Endothelial cell of umbilical vein (primary cell): ENCODE measurements around the gene CDK15. TPM values are rescaled to one million over a fixed set of nuclear protein-coding genes. Genes with fewer than 3 reads are reported as not detected.

ENCODE experiments used
- BruUV-seq: library from RNA; stranded (reverse); fragments of 400-500 nt; replicated peaks from 2 replicates; lab custom pipeline; 2021; lab: Mats Ljungman, UMichigan
- CTCF ChIA-PET: fragments of 300-600, 350-600 bp; sonication (Branson Sonifier 250); formaldehyde crosslinking; loops from one replicate; lab custom pipeline; 2021; ENCODE audit warnings: antibody characterized with exemption, inconsistent platforms; lab: Charles Lee
- POLR2A ChIA-PET: fragments of 300-600, 350-600 bp; sonication (Branson Sonifier 250); formaldehyde crosslinking; loops from one replicate; lab custom pipeline; 2021; ENCODE audit warnings: antibody characterized with exemption, inconsistent platforms; lab: Charles Lee
- DNase-seq: peaks from one replicate; pipeline ENCODE4 v3.0.0-alpha.2; 2011; ENCODE audit warnings: low read depth, low spot score
- FAIRE-seq: peaks from 2 replicates; lab custom pipeline; 2011; peaks lifted over from hg19 to GRCh38; lab: Jason Lieb, UNC
- H2AFZ ChIP-seq: 2 replicates; pipeline ENCODE4 v1.6.0; 2012; ENCODE audit warnings: low read depth, low read length, control low read depth, inconsistent platforms
- H3K27ac ChIP-seq: 2 replicates; pipeline ENCODE4 v1.5.1; 2011; ENCODE audit warnings: low read depth, mild to moderate bottlenecking, control low read depth, low read length, moderate library complexity; ENCODE audit not compliant: insufficient read depth
- H3K27me3 ChIP-seq, 2 experiments: 2 replicates each; pipeline versions ENCODE4 v1.6.0 to v1.6.1; 2011; ENCODE audit warnings: low read length in 2 of 2, mixed read lengths in 1 of 2; ENCODE audit not compliant: control insufficient read depth in 2 of 2, insufficient read depth in 2 of 2
- H3K36me3 ChIP-seq, 2 experiments: 2 replicates in 1 of 2; 3 replicates in 1 of 2; pipeline ENCODE4 v1.5.1; 2011; ENCODE audit warnings: low read length in 2 of 2, mild to moderate bottlenecking in 1 of 2, moderate library complexity in 1 of 2; ENCODE audit not compliant: control insufficient read depth in 2 of 2, insufficient read depth in 2 of 2; ENCODE audit errors: extremely low read depth in 1 of 2
- H3K4me1 ChIP-seq: 3 replicates; pipeline ENCODE4 v1.5.1; 2011; ENCODE audit warnings: mild to moderate bottlenecking, low read length; ENCODE audit not compliant: control insufficient read depth, insufficient read depth; ENCODE audit errors: extremely low read depth
- H3K4me2 ChIP-seq: 2 replicates; pipeline ENCODE4 v1.6.1; 2011; ENCODE audit warnings: low read length, control low read depth, mixed read lengths; ENCODE audit not compliant: insufficient read depth
- H3K4me3 ChIP-seq, 3 experiments: fragments of 200-600 bp in 1 of 3; sonication (generic), shearing (Covaris generic) in 1 of 3; replicated peaks in 1 of 3; 2 replicates each; pipeline ENCODE4 v1.5.1; 2011 to 2016; ENCODE audit warnings: control low read depth in 3 of 3, low read length in 3 of 3, mild to moderate bottlenecking in 2 of 3, inconsistent platforms in 1 of 3, low read depth in 1 of 3, moderate library complexity in 1 of 3; ENCODE audit not compliant: insufficient read depth in 1 of 3
- H3K79me2 ChIP-seq: 2 replicates; pipeline ENCODE4 v1.6.0; 2012; ENCODE audit warnings: low read length, inconsistent platforms; ENCODE audit not compliant: control insufficient read depth, insufficient read depth
- H3K9ac ChIP-seq: replicated peaks from 2 replicates; pipeline ENCODE3; 2011; ENCODE audit warnings: low read length, control low read depth; ENCODE audit not compliant: insufficient read depth; ENCODE audit errors: extremely low read depth
- H3K9me1 ChIP-seq: replicated peaks from 3 replicates; pipeline ENCODE4 v1.6.0; 2011; ENCODE audit warnings: mild to moderate bottlenecking, low read length; ENCODE audit not compliant: control insufficient read depth, insufficient read depth; ENCODE audit errors: extremely low read depth
- H3K9me3 ChIP-seq: replicated peaks from 2 replicates; pipeline ENCODE4 v1.5.1; 2012; ENCODE audit warnings: low read length, inconsistent platforms; ENCODE audit not compliant: control insufficient read depth, insufficient read depth
- H4K20me1 ChIP-seq: replicated peaks from 2 replicates; pipeline ENCODE3; 2011; ENCODE audit warnings: mild to moderate bottlenecking, low read length; ENCODE audit not compliant: control insufficient read depth, insufficient read depth; ENCODE audit errors: extremely low read depth
- EZH2 ChIP-seq: IDR thresholded peaks from 2 replicates; pipeline ENCODE4 v1.6.1; 2012; ENCODE audit warnings: borderline replicate concordance, low read depth, mild to moderate bottlenecking, moderate library complexity, low read length, inconsistent platforms; ENCODE audit not compliant: severe bottlenecking
- FOS ChIP-seq: IDR thresholded peaks from 2 replicates; pipeline ENCODE4 v1.6.1; 2011; ENCODE audit warnings: mild to moderate bottlenecking, low read length, moderate library complexity, borderline replicate concordance; ENCODE audit not compliant: insufficient read depth
- GATA2 ChIP-seq: IDR thresholded peaks from 2 replicates; pipeline ENCODE4 v1.7.0; 2011; ENCODE audit warnings: low read depth, mild to moderate bottlenecking, moderate library complexity, mixed read lengths, low read length; ENCODE audit not compliant: insufficient read length, insufficient read depth
- JUN ChIP-seq: IDR thresholded peaks from 2 replicates; pipeline ENCODE4 v1.6.1; 2011; ENCODE audit warnings: borderline replicate concordance, low read depth; ENCODE audit not compliant: insufficient read length, insufficient read depth
- MYC ChIP-seq: IDR thresholded peaks from one replicate; pipeline ENCODE4 v1.6.1; 2011; ENCODE audit warnings: mild to moderate bottlenecking, low read depth, low read length
- POLR2A ChIP-seq: IDR thresholded peaks from 2 replicates; pipeline ENCODE4 v1.6.1; 2012; ENCODE audit warnings: low read depth, mild to moderate bottlenecking, control low read depth, low read length
- POLR2AphosphoS5 ChIP-seq: IDR thresholded peaks from 2 replicates; pipeline ENCODE4 v1.6.1; 2012; ENCODE audit warnings: low read depth, mild to moderate bottlenecking, control low read depth, low read length, moderate library complexity; ENCODE audit not compliant: insufficient read depth
- dilution Hi-C: fragments of 300-500 bp; cut with MboI; formaldehyde crosslinking; loops from one replicate; pipeline ENCODE4 v1.15.0; 2019; ENCODE audit warnings: low sequenced_read_pairs; ENCODE audit not compliant: extremely low pct_ligation_motif_present
- intact Hi-C: fragments of 100-400 bp; cut with micrococcal nuclease; formaldehyde crosslinking; loops from one replicate; pipeline ENCODE4 v1.10.0; 2022
- polyA plus RNA-seq, 4 experiments: library from polyadenylated mRNA; depleted of rRNA in 3 of 4; stranded (reverse) in 3 of 4; unstranded in 1 of 4; fragments of >200 nt; gene quantifications; 2 replicates each; pipeline versions ENCODE4 v1.2.1 to v1.2.3, GENCODE V29; 2011 to 2012; ENCODE audit warnings: missing spikeins in 1 of 4
- total RNA-seq: library from RNA; stranded (reverse); gene quantifications from 2 replicates; pipeline ENCODE4 v1.2.3, GENCODE V29; 2021
- TF ChIP-seq, protein P1 (sequence below), 2 donors: IDR thresholded peaks; 1 replicate in 1 of 2; 2 replicates in 1 of 2; pipeline ENCODE4 v1.5.1; 2011; ENCODE audit warnings: low read length in 2 of 2, mild to moderate bottlenecking in 2 of 2, moderate library complexity in 2 of 2, control low read depth in 1 of 2, inconsistent platforms in 1 of 2, low read depth in 1 of 2; ENCODE audit not compliant: insufficient read depth in 1 of 2; ENCODE audit errors: extremely low read depth in 1 of 2
- TF ChIP-seq, protein P2 (sequence below): IDR thresholded peaks from 2 replicates; pipeline ENCODE4 v1.6.1; 2011; ENCODE audit not compliant: insufficient read depth, insufficient read length

CDK15 gene
- total and polyA plus RNA-seq, 2 donors (not counting 3 experiments of a cell fraction or from before 2014, with no cell fraction given) = not detected

DNA sequence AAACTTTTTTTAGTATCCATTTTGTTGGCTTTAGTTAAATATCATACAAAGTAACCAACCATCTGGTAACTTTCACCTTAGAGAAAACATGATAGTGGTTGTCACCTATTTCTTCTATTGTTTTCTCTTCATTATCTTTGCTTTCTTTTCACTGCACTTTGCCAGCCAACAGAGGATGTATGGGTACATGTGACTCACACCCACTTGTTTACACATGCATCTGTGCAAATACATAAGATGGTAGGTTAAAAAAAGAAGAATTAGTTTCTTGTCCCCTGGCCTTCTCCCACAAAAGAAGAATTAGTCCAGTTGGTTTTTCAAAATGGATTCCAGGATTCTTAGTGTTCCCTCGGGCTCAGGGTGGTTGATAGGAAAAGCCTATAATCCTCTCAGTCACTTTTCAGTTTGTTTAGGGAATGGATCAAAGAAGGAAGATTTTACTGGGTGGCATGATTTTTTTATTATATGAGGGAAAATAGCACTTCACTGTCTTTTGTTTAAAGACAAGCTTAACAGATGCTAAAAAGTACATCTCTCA lies 46.6 kb downstream of the CDK15 start:
- intact Hi-C loops (no loop called here), dilution Hi-C loops (no loop called here)
- peak; percentile 73 for FAIRE-seq
- no peaks in the 10 kb centered on the region for H3K9me3 ChIP-seq
- no TSS peak for BruUV-seq
- no peak overlapping the region for H3K27ac ChIP-seq
- TF ChIP-seq POLR2A (no peak), EZH2 (no peak), JUN (no peak), GATA2 (peak; percentile 19), FOS (peak; percentile 38), MYC (no peak), POLR2AphosphoS5 (no peak)
- TF ChIP-seq, protein P1, sequence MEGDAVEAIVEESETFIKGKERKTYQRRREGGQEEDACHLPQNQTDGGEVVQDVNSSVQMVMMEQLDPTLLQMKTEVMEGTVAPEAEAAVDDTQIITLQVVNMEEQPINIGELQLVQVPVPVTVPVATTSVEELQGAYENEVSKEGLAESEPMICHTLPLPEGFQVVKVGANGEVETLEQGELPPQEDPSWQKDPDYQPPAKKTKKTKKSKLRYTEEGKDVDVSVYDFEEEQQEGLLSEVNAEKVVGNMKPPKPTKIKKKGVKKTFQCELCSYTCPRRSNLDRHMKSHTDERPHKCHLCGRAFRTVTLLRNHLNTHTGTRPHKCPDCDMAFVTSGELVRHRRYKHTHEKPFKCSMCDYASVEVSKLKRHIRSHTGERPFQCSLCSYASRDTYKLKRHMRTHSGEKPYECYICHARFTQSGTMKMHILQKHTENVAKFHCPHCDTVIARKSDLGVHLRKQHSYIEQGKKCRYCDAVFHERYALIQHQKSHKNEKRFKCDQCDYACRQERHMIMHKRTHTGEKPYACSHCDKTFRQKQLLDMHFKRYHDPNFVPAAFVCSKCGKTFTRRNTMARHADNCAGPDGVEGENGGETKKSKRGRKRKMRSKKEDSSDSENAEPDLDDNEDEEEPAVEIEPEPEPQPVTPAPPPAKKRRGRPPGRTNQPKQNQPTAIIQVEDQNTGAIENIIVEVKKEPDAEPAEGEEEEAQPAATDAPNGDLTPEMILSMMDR (IDR thresholded peaks at IDR 0.05; ENCODE audit: extremely low read depth in 1 of 2, insufficient read depth in 1 of 2, low read depth in 1 of 2, low read length in 2 of 2) = no peak
- TF ChIP-seq, protein P2, sequence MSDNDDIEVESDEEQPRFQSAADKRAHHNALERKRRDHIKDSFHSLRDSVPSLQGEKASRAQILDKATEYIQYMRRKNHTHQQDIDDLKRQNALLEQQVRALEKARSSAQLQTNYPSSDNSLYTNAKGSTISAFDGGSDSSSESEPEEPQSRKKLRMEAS = no peak
- no peaks in the 10 kb centered on the region for H3K9me1 ChIP-seq
- no peak overlapping the region for H3K9ac ChIP-seq
- H4K20me1 ChIP-seq = no peaks in the 10 kb centered on the region
- peak; percentile 45 for DNase-seq
- no peak overlapping the region for H2AFZ ChIP-seq
- no peak overlapping the region for H3K4me3 ChIP-seq
- peak overlapping the region; percentile 39 for H3K4me2 ChIP-seq
- ChIA-PET CTCF (interaction anchor here (0.7 to 1.5 kb wide), 2 partner anchors 34 to 207 kb away, joined by 3 read pairs; no protein-coding TSS in a partner anchor), POLR2A (no interaction called here)
- H3K36me3 ChIP-seq = no peaks in the 10 kb centered on the region
- H3K4me1 ChIP-seq = peaks cover 9% of the 10 kb centered on the region
- peaks cover 2 to 5% of the 10 kb centered on the region in 2 experiments for H3K27me3 ChIP-seq
- H3K79me2 ChIP-seq = no peaks in the 10 kb centered on the region
